Measurements from ENCODE around the gene SETD2. TPM values are rescaled to one million over a fixed set of nuclear protein-coding genes. Genes with fewer than 3 reads are reported as not detected.
A peak's percentile ranks its signal among the peaks of the same experiment; 100 is the strongest.
"Not testable (repeated sequence)": the region's sequence is repeated elsewhere in the genome, so short reads cannot be mapped to it uniquely, and the experiment has no call there.

SETD2 gene
- total RNA-seq, 2 experiments from 2014 or later = 87.3 to 87.4 TPM

DNA sequence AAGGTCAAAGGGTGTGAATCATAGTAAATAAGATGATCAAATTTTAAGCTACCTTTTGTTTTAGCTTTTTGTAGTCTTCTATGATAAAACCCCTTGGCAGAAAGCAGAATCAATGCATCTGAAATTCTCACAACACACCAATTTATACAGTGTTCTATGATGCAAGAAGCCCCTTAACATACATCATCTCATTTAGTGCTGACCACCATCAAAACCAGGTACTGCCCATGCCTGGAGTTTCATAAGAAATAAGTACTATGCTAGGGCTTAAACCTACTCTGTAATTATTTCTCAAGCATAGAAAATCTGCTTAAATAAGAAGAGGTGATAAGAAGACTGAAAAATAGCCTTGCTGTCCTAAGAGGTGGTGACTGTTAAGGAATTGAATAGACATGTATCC, 116.8 kb downstream of the SETD2 start:
- intact Hi-C loops (cut with DNase I, micrococcal nuclease) = no loop called here
- Histone ChIP-seq H3K36me3 (ENCODE audit: insufficient read depth, low read length) (peaks cover 33% of the 10 kb centered on the region), H3K27me3 (ENCODE audit: control insufficient read depth in 1 of 2, insufficient read depth in 2 of 2, low read length in 2 of 2) (no peaks in the 10 kb centered on the region), H3K4me1 (ENCODE audit: insufficient read depth, low read length) (no peaks in the 10 kb centered on the region), H3K9me3 (ENCODE audit: control insufficient read depth in 1 of 2, insufficient read depth in 1 of 2, low read length in 2 of 2) (no peaks in the 10 kb centered on the region), H3K4me3 (ENCODE audit: low read length) (no peak overlapping the region), H3K27ac (ENCODE audit: low read depth in 1 of 2, low read length in 2 of 2) (no peak overlapping the region)
- ChIA-PET CTCF (interaction anchor here (1.2 kb wide), 1 partner anchor 16 kb away, joined by 3 read pairs; no protein-coding TSS in a partner anchor), POLR2A (no interaction called here)
- Mint-ChIP-seq H3K4me1 (ENCODE audit: low read depth) (peaks cover 7% of the 10 kb centered on the region), H3K9me3 (no peaks in the 10 kb centered on the region), H3K27ac (peak overlapping the region; percentile 36), H3K36me3 (ENCODE audit: low read depth) (peaks cover 51% of the 10 kb centered on the region), H3K4me3 (no peak overlapping the region), H3K27me3 (no peaks in the 10 kb centered on the region)
- ATAC-seq (ENCODE audit: poor library complexity) (no peak), DNase-seq (no peak)
- TF ChIP-seq, protein P1, sequence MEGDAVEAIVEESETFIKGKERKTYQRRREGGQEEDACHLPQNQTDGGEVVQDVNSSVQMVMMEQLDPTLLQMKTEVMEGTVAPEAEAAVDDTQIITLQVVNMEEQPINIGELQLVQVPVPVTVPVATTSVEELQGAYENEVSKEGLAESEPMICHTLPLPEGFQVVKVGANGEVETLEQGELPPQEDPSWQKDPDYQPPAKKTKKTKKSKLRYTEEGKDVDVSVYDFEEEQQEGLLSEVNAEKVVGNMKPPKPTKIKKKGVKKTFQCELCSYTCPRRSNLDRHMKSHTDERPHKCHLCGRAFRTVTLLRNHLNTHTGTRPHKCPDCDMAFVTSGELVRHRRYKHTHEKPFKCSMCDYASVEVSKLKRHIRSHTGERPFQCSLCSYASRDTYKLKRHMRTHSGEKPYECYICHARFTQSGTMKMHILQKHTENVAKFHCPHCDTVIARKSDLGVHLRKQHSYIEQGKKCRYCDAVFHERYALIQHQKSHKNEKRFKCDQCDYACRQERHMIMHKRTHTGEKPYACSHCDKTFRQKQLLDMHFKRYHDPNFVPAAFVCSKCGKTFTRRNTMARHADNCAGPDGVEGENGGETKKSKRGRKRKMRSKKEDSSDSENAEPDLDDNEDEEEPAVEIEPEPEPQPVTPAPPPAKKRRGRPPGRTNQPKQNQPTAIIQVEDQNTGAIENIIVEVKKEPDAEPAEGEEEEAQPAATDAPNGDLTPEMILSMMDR (IDR thresholded peaks at IDR 0.05) = no peak

GRCh38 chr3:47042231-47042791, 121.6 kb downstream of the SETD2 start:
- Mint-ChIP-seq H3K4me1 (ENCODE audit: low read depth) (peaks cover 18% of the 10 kb centered on the region), H3K9me3 (no peaks in the 10 kb centered on the region), H3K4me3 (no peak overlapping the region), H3K27me3 (no peaks in the 10 kb centered on the region), H3K36me3 (ENCODE audit: low read depth) (peaks cover 78% of the 10 kb centered on the region), H3K27ac (no peak overlapping the region)
- POLR2A ChIA-PET = no interaction called here
- H3K4me3 ChIP-seq (ENCODE audit: low read length) = no peak overlapping the region
- peaks cover 13% of the 10 kb centered on the region for H3K4me1 ChIP-seq (ENCODE audit: insufficient read depth, low read length)
- CTCF ChIA-PET = interaction anchor here (0.8 to 1.6 kb wide), 2 partner anchors 9 to 12 kb away, joined by 3 read pairs; no protein-coding TSS in a partner anchor
- no peak for ATAC-seq (ENCODE audit: poor library complexity)
- no peaks in the 10 kb centered on the region for H3K9me3 ChIP-seq (ENCODE audit: control insufficient read depth in 1 of 2, insufficient read depth in 1 of 2, low read length in 2 of 2)
- no peaks in the 10 kb centered on the region for H3K27me3 ChIP-seq (ENCODE audit: control insufficient read depth in 1 of 2, insufficient read depth in 2 of 2, low read length in 2 of 2)
- no peak overlapping the region for H3K27ac ChIP-seq (ENCODE audit: low read depth in 1 of 2, low read length in 2 of 2)
- intact Hi-C loops (cut with DNase I, micrococcal nuclease) = no loop called here
- TF ChIP-seq, protein P1 (IDR thresholded peaks at IDR 0.05) = no peak
- H3K36me3 ChIP-seq (ENCODE audit: insufficient read depth, low read length) = peaks cover 52% of the 10 kb centered on the region
- DNase-seq = no peak

- peaks cover 56% of the 10 kb centered on the region for H3K36me3 ChIP-seq (ENCODE audit: insufficient read depth, low read length)
- Mint-ChIP-seq H3K4me1 (ENCODE audit: low read depth) (peaks cover 20% of the 10 kb centered on the region), H3K36me3 (ENCODE audit: low read depth) (peaks cover 86% of the 10 kb centered on the region), H3K4me3 (no peak overlapping the region), H3K9me3 (no peaks in the 10 kb centered on the region), H3K27me3 (no peaks in the 10 kb centered on the region), H3K27ac (peak overlapping the region; percentile 76)
- H3K9me3 ChIP-seq (ENCODE audit: control insufficient read depth in 1 of 2, insufficient read depth in 1 of 2, low read length in 2 of 2) = no peaks in the 10 kb centered on the region
- TF ChIP-seq, protein P1 (IDR thresholded peaks at IDR 0.05) = no peak
- DNase-seq (no peak), ATAC-seq (ENCODE audit: poor library complexity) (no peak)
- ChIA-PET POLR2A (interaction anchor here (0.8 kb wide), 1 partner anchor 32 kb away, joined by 3 read pairs; no protein-coding TSS in a partner anchor), CTCF (interaction anchor here (1.6 kb wide), 1 partner anchor 10 kb away, joined by 3 read pairs; no protein-coding TSS in a partner anchor)
- no peak overlapping the region for H3K27ac ChIP-seq (ENCODE audit: low read depth in 1 of 2, low read length in 2 of 2)
- intact Hi-C loops (cut with DNase I, micrococcal nuclease) = no loop called here
- H3K4me3 ChIP-seq (ENCODE audit: low read length) = no peak overlapping the region
- H3K27me3 ChIP-seq (ENCODE audit: control insufficient read depth in 1 of 2, insufficient read depth in 2 of 2, low read length in 2 of 2) = no peaks in the 10 kb centered on the region
- peaks cover 13% of the 10 kb centered on the region for H3K4me1 ChIP-seq (ENCODE audit: insufficient read depth, low read length)
Observed at GRCh38 chr3:47041114-47041513, 122.8 kb downstream of the SETD2 start.

DNA sequence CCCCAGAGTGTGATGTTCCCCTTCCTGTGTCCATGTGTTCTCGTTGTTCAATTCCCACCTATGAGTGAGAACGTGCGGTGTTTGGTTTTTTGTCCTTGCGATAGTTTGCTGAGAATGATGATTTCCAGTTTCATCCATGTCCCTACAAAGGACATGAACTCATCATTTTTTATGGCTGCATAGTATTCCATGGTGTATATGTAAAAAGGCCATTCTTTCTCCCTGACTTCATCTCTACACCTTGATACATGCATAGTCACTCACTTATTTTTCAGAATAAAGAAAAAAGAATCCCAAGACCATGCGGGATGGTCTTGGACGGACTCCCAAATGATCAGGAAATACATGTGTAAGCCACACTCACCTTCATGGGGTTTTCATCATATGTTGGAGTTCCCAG, 126.6 kb downstream of the SETD2 start:
- H3K9me3 Mint-ChIP-seq; ATAC-seq (ENCODE audit: poor library complexity); H3K27me3 ChIP-seq (ENCODE audit: control insufficient read depth in 1 of 2, insufficient read depth in 2 of 2, low read length in 2 of 2); H3K4me3 ChIP-seq (ENCODE audit: low read length); CTCF ChIA-PET; H3K27me3 Mint-ChIP-seq; H3K9me3 ChIP-seq (ENCODE audit: control insufficient read depth in 1 of 2, insufficient read depth in 1 of 2, low read length in 2 of 2); DNase-seq: not testable (repeated sequence)
- H3K4me3 Mint-ChIP-seq = peak overlapping the region; percentile 30
- peaks cover 13% of the 10 kb centered on the region for H3K4me1 ChIP-seq (ENCODE audit: insufficient read depth, low read length)
- H3K4me1 Mint-ChIP-seq (ENCODE audit: low read depth) = peaks cover 25% of the 10 kb centered on the region
- intact Hi-C loops (cut with DNase I, micrococcal nuclease) = loop anchor here in 1 of 2 experiments (10.0 kb wide), 1 partner anchor 53 kb away; no protein-coding TSS in a partner anchor
- POLR2A ChIA-PET = interaction anchor here (0.9 kb wide), 1 partner anchor 39 kb away, joined by 3 read pairs; no protein-coding TSS in a partner anchor
- H3K36me3 Mint-ChIP-seq (ENCODE audit: low read depth) = peaks cover 87% of the 10 kb centered on the region
- peak overlapping the region; percentile 87 for H3K27ac Mint-ChIP-seq
- peaks cover 65% of the 10 kb centered on the region for H3K36me3 ChIP-seq (ENCODE audit: insufficient read depth, low read length)
- H3K27ac ChIP-seq (ENCODE audit: low read depth in 1 of 2, low read length in 2 of 2) = peak overlapping the region; percentile 39 to 49

Measured in CD4-positive, alpha-beta T cell (primary cell).